NCI-H82 treated with DMSO at 0.1 percent for 48 hours (cell line): Measurements from ENCODE around the gene EHD2.
"Not testable (repeated sequence)": the region's sequence is repeated elsewhere in the genome, so short reads cannot be mapped to it uniquely, and the experiment has no call there.

ENCODE experiments used
- DNase-seq: peaks from one replicate; lab custom pipeline; 2025; ENCODE audit not compliant: unreplicated experiment; lab: John Stamatoyannopoulos, UW

EHD2 gene

GRCh38 chr19:47713046-47714021, at the start of gene EHD2:
Gene EHD2, plus strand, starts transcription at chr19:47713422. Its CDS starts 3,191 bp downstream, at chr19:47716613.
- no peak for DNase-seq

- no peak for DNase-seq
Observed at GRCh38 chr19:47663435-47663910, 49.7 kb upstream of the EHD2 start.

DNA sequence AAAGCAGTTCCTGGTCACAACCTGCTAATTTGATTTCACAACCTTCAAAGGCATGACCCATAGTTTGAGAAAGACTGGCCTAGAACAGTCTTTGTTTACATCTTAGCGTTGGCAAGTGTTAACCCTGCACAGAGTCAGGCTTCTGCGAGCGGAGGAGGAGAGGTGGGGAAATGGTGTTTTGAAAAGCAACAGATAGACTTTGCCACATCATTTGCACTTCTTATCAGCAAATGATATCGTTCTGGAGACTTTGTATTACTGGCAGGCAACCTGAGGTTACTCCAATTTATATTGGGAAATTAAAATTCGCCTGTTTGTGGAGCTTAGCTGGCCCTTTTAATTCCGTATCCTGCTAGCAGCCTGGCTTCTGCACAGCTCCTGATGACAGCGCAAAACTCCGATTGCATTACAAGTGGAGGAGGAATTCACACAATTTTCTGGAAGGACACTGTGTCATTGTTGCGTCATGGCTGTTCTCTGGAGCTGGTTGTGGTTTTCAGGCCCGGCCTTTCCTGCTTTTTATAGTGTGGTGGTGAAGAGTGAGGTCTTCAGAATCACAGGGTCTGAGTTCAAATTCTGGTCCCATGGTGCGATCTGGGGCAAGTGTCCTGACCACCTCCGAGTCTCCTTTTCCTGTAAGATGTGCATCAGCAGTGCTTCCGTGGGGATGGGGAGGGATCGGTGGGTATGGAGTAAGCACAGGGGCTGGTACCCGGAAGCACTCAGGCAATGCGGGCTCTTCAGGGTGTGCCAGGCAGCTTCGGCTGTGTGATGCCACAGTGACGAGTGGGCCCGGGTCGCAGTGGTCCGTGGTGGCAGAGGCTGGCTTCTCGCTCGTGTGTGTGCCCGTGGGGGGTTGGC, 49.1 kb upstream of the EHD2 start:
- no peak for DNase-seq

GRCh38 chr19:47668556-47668955, 44.7 kb upstream of the EHD2 start:
- not testable (repeated sequence) for DNase-seq

DNA sequence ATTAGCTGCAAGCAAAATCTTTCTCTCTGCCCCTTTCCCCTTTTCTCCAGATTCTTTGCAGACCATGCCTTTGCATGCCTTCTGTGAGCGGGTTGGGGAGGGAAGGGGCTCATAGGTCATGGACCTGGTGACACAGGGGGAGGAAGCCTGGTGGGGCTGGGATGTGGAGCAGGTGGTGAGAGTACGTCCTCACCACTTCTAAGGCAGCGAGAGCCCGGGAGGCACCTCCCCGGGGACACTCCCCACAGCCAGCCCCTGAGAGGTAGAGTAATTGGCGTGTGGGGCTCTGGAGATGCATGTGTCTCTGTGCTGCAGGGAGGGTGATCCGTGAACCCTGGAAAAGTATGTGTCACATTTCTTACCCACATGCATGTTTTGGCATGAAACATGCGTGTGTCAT, 42.5 kb upstream of the EHD2 start:
- DNase-seq = no peak

DNA sequence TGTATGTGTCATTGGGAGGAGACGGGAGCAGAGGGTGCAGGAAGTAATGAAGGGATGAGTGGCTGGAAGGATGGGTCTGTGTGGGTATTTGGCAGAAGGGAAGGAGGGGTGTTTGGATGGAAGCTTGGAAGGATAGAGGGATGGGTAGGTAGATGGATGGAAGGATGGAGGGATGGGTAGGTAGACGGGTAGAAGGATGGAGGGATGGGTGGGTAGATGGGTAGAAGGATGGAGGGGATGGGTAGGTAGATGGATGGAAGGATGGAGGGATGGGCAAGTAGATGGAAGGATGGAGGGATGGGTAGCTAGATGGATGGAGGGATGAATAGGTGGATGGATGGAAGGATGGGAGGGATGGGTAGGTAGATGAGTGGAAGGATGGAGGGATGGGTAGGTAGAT, 41.7 kb upstream of the EHD2 start:
- DNase-seq = no peak

DNA sequence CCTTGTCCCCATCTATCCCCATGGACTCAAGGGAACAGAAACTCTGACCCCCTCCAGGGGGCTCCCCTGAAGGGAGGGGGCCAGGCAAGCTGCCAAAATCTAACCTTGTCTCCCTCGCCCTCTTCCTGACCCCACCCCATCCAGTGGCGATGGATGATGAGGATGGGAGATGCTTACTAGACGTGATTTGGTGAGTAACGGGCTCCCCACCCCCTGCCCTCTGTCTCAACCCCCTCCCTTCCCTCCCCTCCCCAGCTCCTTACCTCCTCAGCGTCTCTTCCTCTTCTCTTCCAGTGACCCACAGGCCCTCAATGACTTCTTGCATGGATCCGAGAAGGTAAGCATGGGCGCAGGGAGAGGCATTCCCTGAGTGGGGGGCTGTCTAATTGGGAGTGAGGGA, 39.8 kb upstream of the EHD2 start:
- DNase-seq = no peak

- DNase-seq = no peak
Observed at GRCh38 chr19:47674548-47674947, 38.7 kb upstream of the EHD2 start.

DNA sequence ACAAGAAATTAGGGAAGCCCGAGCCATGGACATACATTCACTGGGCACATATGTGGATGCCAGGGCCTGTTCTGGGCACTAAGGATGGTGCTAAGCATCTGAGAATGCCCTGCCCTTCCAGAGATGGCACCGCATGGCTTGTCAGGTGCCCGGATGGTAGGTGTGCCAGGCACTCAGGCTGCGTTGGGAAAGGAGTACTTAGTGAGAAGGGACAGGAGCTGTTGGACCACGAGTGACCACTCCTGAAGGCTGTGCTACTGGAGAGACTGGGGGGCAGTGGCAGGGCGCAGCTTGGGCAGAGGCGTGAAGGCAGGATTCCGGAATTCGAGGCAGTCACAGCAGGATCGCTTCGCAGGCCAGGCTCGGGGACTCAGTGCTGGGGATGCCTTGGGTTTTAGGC, 38.0 kb upstream of the EHD2 start:
- no peak for DNase-seq

GRCh38 chr19:47675859-47676258, 37.4 kb upstream of the EHD2 start:
- DNase-seq = no peak

- no peak for DNase-seq
Observed at GRCh38 chr19:47676811-47677210, 36.4 kb upstream of the EHD2 start.

DNA sequence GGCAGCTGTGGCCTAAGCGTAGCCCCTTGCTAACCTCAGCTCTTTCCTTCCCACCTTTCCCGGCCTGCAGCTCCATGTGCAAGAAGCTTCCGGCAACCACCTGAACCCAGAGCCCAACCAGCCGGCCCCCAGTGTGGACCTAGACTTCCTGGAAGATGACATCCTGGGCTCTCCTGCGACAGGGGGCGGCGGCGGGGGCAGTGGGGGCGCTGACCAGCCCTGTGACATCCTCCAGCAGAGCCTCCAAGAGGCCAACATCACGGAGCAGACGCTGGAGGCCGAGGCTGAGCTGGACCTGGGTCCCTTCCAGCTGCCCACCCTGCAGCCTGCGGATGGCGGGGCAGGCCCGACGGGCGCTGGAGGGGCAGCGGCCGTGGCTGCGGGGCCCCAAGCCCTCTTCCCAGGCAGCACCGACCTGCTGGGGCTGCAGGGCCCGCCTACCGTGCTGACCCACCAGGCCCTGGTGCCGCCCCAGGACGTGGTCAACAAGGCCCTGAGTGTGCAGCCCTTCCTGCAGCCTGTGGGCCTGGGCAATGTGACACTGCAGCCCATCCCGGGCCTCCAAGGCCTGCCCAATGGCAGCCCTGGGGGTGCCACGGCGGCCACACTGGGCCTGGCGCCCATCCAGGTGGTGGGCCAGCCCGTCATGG, 33.8 kb upstream of the EHD2 start:
- DNase-seq = no peak

- DNase-seq = no peak
Observed at GRCh38 chr19:47679922-47680857, 33.0 kb upstream of the EHD2 start.

- no peak for DNase-seq
Observed at GRCh38 chr19:47680858-47681332, 32.3 kb upstream of the EHD2 start.

DNA sequence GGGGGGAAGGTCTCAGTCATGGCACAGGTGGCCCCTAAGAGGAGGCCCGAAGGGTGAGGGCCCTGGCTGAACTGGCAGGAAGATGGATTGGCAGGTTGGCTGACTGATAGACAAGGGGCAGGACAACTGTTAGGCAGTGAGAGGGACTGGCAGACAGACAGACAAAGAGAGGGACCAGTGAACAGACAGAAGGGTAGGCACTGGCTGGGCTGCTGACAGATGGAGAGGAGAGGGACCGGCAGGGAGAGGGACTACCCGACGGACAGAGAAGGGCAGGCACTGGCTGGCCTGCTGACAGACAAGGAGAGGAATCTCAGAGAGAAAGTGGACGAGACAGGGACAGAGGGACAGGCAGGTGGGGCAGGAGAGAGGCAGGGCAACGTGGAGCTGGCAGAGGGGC, 31.8 kb upstream of the EHD2 start:
- DNase-seq = no peak

- DNase-seq = no peak
Observed at GRCh38 chr19:47681936-47682335, 31.3 kb upstream of the EHD2 start.

DNA sequence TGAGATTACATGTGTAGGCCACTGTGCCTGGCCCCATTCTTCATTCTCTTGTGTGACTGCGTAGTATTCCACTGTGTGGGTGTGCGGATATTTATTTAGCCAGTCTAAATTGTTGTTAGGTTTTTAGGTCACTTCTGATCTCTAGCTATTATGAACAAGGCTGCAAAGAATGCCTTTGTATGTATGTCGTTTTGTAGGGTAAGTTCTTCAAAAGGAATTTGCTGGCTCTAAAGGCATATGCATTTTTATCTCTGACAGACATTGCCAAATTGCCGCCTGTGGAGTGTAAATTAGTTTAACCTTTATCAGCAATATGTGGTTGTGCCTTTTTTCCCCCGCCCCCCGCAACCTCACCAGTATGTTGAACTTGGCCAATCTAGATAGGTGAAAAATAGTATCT, 30.3 kb upstream of the EHD2 start:
- no peak for DNase-seq

GRCh38 chr19:47686679-47687450, 26.4 kb upstream of the EHD2 start:
- no peak for DNase-seq

GRCh38 chr19:47687906-47688305, 25.3 kb upstream of the EHD2 start:
- no peak for DNase-seq
